GM19238 (cell line): ENCODE data around the gene MSL2.
"Not testable (repeated sequence)": the region's sequence is repeated elsewhere in the genome, so short reads cannot be mapped to it uniquely, and the experiment has no call there.

Source experiments
- DNase-seq: peaks from one replicate; pipeline ENCODE4 v3.0.0; 2011; ENCODE audit warnings: low spot score; ENCODE audit not compliant: insufficient read length

Gene MSL2

DNA sequence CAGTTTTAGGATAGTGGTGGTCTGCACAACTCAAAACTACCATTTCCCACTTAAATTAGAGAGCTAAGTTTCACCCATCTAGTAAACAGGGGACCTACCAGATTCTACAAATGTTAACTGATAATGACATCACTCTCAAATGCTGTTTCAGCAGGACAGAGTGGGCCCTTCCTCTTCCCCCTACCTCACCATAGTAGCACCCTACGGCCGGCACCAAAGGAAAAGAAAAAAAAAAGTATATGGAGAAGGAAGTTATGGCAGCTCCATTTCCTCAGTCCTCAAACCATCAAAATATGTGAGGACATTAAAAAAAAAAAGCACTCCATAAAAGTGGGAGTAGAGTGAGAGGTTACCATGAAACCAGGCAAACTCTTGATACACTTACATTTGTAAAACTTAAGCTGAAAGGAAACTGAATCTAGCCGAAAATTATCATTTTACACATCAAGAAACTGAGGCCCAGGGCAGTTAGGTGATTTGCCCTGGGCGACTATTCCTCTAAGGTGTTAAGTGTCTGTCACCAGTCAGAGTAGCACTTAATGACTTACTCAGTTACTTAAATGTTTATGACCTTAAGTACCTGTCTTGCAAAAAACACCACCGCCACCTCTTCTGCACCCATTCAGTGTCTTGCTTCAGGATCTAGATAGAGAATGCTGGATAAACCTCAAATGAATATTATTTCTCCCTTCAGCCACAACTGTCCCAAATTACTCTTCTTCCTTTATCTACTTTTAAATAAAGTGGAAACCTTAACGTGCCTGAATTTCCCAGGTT, 2.7 kb downstream of the MSL2 start:
- DNase-seq, result no peak

DNA sequence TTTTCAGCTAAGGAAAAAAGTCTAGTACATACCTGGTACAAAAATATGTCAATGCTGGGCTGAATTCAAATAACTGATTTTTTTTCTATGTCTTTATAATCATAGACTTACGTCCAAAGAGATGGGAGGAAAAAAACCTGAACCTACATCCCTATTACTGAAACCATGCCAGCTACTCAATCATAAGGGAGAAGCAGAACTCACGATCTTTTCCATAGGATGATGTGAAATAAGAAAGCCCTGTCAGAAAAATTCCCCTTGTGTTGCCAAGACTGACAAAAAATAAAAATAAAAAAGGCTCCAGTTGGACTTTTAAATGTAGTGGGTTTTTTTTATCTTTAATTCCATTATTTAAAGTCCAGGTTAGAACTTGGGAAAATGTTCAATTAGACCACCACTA, 3.3 kb downstream of the MSL2 start:
- DNase-seq, result no peak

DNA sequence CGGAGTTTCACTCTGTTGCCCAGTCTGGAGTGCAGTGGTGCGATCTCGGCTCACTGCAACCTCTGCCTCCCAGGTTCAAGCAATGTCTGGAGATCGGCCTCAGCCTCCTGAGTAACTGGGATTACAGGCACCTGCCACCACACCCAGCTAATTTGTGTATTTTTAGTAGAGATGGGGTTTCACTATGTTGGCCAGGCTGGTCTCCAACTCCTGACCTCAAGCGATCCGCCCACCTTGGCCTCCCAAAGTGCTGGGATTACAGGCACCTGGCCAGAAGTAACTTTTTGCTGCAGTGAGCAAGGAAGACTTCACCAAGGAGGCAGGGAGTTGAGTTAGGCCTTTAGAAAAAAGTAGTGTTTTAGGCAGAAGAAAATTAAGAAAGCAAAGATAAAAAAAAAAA, 3.9 kb downstream of the MSL2 start:
- DNase-seq, result not testable (repeated sequence)

DNA sequence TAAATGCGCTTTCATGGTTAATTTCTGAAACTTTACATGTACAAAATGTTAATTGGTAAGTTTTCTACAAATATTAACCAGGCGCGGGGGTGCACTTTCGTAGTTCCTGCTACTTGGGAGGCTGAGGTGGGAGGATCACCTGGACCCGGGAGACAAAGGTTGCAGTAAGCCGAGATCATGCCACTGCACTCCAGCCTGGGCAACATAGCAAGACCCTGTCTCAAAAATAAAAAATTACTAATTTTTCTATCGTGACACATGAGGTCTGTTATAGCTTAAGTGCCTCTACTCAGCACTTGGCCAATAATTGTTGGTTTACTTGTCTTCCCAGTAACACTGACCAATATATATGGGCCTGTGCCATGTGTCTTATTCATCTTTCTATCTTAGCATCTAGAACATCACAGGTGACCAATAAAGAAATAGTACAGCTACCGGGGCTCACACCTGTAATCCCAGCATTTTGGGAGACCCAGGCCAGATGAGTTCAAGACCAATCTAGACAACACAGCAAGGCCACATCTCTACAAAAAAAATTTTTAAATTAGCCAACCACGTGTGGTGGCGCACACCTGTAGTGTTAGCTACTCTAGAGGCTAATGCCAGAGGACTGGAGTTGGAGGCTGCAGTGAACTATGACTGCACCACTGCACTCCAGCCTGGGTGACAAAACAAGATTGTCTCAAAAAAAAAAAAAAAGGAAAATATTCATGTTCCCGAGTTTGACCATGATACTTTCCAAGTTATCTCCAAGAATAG, 6.1 kb downstream of the MSL2 start:
- DNase-seq, result no peak

DNA sequence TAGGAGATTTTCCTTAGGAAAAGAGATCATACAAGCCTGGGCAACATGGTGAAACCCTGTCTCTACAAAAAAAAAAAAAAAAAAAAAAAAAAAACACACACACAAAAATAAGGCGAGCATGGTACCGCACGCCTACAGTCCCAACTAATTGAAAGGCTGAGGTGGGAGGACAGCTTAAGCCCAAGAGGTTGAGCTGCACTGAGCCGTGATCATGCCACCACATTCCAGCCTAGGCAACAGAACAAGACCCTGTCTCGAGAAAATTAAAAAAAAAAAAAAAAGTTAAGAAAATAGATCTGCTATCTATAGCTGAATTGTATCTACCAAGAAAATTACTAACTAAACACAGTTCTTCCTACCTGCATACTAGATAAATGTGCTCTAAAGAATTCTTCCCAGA, 7.1 kb downstream of the MSL2 start:
- no peak for DNase-seq

DNA sequence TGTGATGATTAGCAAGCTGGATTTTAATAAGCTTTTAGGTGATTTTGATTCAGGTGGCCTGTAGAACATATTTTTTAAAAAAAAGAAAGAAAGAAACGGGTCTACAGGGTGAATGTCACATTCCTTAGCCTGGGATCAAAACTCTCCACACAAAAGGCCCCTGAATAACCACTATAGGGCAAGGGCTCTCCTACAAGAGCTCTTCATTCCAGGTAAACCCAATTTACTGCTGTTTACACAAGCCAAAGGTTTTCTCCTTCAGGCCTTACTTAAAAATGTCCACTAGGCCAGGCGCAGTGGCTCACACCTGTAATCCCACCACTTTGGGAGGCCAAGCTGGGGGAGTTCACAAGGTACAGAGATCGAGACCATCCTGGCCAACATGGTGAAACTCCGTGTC, 8.3 kb downstream of the MSL2 start:
- DNase-seq, result no peak

DNA sequence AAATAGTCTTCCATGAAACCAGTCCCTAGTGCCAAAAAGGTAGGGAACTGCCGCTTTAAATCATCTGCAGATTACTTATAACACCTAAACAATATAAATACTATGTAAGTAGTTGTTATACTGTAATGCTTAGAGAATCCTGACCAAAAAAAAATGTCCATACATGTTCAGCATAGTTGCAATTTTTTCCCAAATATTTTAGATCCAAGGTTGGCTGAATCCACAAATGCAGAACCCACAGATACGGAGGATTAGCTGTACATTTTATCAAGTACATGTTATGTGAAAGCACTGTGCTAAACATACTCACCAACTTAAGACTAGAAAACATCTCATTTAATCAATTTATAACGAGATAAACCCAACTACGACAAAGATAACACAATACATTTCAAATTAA, 9.3 kb downstream of the MSL2 start:
- no peak for DNase-seq

DNA sequence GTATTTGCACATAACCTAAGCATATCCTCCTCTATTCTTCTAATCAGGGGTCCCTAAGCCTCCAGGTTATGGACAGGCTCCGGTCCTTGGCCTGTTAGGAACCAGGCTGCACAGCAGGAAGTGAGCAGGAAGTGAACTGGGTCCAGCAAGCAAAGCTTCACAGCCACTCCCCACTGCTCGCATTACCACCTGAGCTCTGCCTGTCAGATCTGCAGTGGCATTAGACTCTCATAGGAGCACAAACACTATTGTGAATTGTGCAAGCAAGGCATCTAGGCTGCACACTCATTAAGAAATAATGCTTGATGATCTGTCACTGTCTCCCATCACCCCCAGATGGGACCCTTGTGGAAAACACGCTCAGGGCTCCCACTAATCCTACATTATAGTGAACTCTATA, 9.8 kb downstream of the MSL2 start:
- no peak for DNase-seq

DNA sequence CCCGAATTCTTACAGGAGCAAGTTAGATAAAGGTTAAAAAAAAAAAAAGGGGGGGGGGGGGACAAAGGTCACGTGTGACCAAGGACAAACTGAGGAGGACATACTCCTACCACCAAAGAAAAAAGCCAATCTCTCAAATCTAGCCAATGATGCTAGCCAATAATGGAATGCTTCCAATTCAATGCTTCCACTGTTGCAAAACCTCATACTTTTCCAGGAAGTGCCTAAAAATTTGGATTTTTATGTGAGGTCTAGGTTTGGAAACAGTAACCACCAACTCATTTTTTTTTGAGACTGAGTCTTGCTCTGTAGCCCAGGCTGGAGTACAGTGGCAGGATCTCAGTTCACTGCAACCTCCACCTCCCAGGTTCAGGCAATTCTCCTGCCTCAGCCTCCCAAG, 11.4 kb downstream of the MSL2 start:
- no peak for DNase-seq

DNA sequence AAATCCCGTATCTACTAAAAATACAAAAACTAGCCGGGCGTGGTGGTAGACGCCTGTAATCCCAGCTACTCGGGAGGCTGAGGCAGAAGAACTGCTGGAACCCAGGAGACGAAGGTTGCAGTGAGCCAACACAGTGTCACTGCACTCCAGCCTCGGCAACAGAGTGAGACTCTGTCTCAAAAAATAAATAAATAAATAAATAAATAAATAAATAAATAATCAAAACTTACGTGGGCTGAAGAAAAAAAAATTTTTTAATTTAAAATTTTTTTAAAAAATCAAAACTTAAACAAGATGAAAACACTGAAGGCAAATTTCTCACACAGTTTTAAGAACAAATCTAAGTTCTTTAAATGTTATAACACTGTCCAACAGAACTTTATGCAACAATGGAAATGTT, 14.4 kb downstream of the MSL2 start:
- no peak for DNase-seq

DNA sequence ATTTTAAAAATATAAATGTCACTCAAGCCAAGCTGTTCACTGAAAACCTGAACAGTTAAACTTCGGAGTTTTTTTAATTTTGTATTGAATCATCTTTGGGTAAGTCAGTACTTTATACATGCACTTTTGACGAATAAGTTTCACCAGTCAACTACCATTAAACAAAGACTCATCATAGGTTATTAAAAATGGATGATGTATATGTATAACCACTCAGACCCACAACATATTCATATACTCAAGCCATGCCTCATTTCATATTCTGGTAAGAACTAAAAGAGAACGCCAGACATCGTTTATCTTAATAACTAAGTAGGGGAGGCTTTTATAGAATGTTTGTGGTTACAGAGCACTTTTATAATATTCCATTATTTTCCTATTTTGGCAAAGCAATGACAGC, 18.3 kb downstream of the MSL2 start:
- DNase-seq, result no peak

DNA sequence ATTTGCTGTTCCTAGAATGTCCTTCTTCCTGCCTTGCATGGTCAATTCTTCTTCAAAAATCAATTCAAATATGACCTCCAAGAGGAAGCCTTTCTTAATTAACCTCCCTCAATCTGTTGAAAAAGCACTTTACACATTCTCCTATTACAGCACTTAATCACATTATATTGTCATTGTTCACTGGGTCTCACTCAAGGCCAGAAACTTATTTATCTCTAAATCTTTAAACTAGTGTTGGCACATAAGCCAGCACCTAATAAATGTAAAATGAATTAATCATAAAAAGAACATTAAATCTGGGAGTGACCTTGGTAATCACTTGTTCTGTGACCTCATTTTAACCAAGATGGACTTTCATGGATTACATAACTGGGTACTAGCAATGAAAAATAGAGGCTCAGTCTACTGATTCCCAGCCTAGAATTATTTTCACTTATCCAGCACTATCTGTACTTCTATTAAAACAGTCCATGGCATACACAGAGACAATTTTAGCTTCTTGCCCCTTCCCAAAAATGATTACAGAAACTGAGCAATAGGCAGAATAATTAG, 22.1 kb downstream of the MSL2 start:
- DNase-seq, result no peak

DNA sequence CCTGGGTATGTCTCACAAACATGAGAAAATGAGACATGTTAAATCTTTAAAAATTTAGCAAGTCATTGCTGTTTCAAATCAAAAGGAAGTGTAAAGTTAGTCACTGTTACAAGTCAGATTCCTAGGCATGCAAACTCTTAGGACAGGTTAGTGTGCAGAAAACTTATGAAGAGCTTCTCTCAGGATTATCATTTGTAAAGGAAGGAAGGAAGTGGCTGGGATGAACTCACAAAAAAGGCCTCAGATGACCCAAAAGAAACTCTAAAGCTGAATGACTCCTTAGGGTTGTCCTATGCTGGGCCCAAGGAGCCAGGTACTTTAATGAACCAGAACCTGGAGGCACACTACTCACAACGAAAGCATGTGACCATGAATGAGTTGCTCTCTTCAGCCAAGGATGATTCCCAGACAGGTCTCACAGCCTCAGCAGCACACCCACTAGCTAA, 25.0 kb downstream of the MSL2 start:
- DNase-seq, result no peak

DNA sequence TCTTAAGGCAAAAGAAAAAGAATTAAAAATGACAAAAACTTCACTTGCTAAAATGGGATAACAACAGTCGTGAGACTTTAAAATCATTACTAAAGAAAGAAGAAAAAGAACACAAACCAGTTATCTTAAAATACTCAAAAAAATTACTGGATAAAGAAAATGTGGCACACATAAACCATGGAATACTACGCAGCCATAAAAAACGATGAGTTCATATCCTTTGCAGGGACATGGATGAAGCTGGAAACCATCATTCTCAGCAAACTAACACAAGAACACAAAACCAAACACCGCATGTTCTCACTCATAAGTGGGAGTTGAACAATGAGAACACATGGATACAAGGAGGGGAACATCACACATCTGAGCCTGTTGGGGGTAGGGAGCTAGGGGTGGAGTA, 27.9 kb downstream of the MSL2 start:
- DNase-seq, result not testable (repeated sequence)

DNA sequence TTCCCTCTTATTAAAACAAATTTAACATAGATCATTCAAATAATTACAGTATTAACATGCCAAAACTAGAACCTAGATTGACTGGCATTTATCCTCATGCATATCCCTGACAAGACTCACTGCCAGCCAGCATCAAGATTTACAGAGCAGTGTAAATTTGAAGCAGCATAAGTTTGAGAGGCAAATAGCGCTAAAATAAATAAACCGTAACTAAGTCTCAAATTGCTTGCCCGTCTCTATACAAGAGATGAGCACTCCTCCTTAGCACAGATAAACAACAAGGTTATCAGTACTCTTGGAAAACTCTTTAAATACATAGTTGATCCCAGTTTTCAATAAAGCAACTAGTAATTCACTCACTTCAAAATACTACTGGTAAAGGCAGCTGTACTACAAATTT, 29.6 kb downstream of the MSL2 start:
- no peak for DNase-seq

DNA sequence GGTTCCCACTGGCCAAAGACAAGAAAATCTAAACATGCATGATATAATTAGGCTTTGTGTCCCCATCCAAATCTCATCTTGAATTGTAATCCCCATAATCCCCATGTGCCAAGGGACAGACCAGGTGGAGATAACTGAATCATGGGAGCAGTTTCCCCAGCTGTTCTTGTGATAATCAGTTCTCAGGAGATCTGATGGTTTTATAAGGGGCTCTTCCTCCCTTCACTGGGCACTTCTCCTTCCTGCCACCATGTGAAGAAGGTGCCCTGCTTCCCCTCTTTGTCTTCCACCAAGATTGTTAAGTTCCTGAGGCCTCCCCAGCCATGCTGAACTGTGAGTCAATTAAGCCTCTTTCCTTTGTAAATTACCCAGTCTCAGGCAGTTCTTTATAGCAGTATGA, 32.5 kb downstream of the MSL2 start:
- not testable (repeated sequence) for DNase-seq

DNA sequence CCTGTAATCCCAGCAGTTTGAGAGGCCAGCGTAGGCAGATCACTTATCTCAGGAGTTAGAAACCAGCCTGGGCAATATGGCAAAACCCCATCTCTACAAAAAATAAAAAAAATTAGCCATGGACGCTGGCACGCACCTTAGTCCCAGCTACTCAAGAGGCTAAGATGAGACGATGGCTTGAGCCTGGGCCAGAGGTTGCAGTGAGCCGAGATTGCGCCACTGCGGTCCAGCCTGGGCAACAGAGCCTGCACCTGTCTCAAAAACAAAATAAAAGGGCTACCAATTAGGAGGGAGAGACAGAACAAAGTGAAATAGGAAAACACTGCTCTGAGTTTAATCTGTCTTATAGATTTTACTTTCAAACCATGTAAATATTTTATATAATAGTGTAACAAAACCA, 33.8 kb downstream of the MSL2 start:
- DNase-seq, result no peak

DNA sequence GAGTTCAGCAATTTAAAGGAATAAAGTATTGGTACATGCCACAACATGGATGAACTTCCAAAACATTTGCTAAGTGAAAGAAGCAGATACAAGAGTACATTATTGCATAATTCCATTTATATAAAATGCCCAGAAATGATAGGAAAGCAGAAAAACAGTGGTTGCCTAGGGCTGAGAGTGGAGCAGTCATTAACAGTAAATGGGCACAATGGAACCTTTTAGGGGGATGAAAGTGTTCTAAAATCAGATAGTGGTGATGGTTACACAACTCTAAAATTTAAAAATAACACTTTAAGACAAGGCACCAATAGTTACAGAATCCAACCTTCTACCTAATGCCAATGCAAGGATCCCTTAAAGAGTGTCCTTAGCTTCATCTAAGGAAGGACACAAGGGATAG, 34.6 kb downstream of the MSL2 start:
- DNase-seq, result no peak

DNA sequence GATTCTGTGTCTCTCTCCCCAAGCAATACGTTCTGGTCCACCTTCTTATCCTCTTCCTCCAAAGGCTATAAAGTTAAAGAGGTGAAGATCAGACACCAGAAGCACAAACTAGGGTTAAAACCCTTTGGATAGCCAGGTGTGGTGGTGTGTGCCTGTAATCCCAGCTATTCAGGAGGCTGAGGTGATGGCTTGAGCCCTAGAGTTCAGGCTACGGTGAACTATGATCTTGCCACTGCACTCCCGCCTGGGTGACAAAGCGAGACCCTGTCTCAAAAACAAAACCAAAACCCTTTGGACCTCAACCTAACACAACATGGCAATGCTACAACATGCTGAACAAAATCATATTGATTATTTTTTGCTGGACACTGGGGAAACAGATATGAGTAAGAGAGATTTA, 43.2 kb downstream of the MSL2 start:
- no peak for DNase-seq

DNA sequence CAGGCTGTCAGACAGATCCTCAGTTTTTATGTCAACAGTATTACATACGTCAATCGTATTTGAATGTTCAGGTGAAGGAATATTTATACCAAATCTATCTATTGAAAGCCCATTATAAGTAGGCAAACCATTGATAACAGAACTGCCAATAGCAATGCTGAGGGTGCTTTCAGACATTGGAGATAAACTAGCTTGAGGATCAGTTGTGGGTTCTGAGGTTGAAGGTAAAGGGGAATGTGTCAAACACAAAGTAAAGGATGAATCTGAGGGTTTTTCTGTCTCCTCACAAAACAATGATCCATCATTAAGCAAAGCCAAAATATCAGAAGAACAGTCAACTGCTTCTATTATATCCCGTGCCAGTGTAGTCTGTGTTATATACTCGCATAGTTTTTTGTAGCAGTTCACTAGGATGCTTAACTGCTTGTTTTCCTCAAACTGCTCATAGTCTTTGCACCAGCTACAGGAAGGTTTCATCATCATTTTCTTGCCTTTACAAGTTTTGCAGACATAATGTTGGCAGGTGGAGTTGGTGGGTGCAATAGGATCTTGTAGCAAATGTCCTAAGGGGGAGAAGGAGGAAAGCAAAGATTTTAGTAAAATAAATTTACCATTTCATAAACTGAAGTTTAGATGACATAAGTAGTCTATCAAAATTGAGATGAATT, 43.8 kb downstream of the MSL2 start:
- DNase-seq, result no peak

DNA sequence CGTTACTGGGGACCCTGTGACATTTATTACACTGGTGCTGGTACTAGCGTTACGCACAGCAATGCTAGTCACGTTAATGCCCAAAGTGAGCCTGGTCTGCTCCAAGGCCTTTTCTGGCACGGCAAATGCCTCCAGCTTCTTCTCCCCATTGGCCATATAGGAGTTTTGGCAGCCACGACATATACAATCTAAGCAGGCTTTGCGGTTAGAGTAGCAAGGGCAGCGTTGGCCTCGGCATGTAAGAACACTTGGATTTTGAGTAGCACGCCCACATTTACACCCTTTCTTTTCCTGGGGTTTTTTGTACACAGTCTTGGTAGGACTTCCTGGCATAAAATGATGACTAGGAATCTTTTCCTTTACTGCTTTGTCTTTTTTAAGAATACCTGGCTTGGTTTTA, 44.9 kb downstream of the MSL2 start:
- DNase-seq, result no peak

DNA sequence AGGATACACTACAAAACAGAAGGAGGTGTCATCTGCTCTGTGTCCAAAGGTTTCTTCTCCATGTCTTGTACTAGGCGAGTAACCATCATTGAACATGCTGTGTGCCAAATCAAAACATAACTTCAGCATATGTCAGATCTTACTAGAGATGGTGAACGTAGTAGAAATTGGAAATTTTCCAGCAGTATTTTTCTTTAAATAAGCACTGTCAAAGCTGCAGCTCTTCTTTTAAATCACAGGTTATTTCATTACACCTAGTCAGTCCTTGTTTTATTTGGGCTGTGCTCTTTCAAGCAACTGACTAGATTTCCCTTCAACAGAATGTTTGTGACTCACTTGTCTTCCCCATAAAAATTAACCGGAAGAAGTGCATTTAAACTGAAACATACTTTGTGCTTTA, 46.5 kb downstream of the MSL2 start:
- no peak for DNase-seq
